HG02970 (cell line): ENCODE measurements around the gene HYLS1.

Source experiments
- ATAC-seq: cut with Tn5 transposase; IDR thresholded peaks from one replicate; pipeline ENCODE4 v1.9.1; 2021; ENCODE audit warnings: mild to moderate bottlenecking, moderate library complexity, moderate number of reproducible peaks; ENCODE audit not compliant: unreplicated experiment, low FRiP score

The HYLS1 gene

DNA sequence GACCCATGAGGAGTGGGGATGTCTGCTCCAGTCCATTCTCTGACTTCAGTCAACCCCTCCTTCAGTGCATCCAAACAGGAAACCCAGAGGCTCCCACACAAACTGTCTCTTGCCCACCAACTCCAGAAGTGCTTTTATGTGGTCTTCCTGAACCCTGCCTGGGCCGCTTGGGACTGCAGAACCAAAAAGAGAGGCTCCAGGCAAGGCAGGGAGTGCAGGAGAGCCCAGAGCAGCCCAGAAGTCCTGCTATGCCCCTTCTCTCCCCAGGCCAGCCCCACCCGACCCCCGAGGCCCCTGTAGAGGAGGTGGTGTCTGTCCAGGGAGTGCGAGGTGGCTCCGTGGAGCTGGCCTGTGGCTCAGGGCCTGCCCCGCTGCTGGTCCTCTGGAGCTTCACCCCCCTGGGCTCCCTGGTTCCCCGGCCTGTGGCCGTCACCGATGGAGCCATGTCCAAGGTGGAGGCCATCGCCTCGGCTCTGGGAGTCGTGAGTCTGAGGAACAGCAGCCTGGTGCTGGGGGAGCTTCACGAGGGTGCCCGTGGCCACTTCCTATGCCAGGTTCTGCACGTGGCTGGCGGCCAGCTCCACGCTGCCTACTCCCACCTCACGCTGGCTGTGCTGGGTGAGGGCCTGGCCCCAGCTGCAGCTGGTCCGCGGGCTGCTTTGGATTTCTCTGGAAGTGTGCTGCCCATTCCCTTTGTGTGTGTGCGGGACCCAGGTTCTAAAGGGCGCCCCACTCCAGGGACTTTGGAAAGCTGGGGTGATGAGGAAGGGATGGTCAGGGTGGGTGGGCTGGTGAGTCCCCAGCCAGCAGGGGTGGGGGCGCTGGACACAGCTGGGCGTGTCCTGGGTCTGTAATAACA is 60.2 kb downstream of the HYLS1 start:
- ATAC-seq = no peak

DNA sequence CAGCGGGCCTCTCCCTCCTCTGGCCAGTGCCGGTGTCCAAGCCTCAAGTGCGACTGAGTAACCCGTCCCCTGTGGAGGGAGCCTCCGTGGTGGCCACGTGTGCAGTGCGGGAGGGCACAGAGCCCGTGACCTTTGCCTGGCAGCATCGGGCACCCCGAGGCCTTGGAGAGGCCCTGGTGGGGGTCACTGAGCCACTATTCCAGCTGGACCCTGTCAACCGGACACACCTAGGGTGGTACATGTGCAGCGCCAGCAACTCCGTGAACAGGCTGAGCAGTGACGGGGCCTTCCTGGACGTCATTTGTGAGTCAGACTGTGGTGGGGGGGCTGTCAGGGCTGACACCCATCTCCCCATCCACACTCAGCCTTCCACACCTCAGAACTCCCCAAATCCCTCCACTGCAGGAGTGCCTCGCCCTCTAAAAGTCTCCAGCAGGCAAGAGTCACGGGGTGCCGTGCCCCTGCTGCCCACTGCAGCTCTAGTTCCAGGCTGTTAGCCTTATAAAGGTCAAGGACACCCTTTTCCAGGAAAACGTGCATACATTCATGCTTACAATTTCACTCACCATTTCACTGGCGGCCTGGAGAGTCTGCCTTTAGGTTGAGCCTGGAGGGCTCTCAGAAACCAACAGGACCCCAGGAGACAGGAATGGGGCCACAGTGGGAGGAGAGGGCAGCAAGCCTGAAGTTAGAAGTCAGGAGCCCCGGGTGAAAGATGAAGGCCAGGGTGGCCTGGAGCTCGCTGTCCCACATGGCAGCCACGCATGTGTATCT is 61.0 kb downstream of the HYLS1 start:
- ATAC-seq = no peak

DNA sequence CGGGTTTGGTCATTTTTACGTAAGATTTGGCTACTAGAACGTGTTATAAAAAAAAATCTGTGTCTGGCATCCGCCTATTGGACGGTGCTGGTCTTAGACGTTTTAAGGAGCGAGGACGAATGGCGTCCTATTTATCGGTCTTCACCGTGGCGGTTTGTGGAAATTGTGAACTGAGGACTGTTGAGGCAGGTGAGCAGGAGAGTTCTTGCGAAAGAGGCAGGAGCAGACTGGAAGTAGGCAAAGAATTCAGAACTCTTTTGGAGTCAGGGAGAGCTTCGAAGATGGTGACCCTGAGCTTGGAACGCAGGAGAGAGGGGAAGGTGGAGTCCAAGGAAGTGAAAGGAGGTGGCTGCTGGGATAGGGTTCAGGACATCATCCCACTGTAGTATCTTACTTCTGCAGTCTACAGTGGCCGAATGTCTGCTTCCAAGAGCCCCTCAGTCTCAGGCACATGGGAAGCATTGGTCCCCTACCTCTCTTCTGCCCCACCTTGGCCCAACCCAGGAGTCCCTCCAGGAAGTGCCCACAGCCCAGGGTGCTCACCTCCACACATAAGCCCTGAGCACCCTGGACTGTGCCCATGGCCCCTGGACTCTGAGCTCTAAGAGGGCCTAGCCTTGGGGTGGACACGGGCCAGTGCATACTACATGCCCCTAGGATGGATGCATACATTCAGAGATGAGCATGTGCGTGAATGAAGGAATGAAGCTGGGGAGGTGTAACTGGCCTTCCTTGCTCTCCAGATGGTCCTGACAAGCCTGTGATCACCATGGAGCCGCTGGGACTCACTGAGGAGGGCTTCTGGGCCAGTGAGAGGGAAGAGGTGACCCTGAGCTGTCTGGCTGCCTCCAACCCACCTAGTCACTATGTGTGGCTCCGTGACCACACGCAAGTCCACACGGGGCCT is 62.1 kb downstream of the HYLS1 start:
- ATAC-seq = no peak

DNA sequence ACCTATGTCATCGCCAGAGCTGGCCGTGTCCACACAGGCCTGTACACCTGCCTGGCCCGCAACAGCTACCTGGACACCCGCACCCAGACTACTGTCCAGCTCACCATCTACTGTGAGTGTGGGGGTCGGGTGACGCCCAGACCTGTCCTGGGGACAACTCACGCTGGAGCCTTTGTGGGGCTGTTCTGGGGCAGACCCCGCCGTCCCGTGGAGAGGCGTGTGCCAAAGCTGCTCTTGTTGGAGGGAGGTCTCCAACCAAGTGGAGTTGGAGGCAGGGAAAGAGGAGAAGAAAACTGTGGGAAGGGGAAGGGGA is 62.7 kb downstream of the HYLS1 start:
- ATAC-seq = no peak
